Measurements from ENCODE around the gene PRDM16.

The PRDM16 gene

DNA sequence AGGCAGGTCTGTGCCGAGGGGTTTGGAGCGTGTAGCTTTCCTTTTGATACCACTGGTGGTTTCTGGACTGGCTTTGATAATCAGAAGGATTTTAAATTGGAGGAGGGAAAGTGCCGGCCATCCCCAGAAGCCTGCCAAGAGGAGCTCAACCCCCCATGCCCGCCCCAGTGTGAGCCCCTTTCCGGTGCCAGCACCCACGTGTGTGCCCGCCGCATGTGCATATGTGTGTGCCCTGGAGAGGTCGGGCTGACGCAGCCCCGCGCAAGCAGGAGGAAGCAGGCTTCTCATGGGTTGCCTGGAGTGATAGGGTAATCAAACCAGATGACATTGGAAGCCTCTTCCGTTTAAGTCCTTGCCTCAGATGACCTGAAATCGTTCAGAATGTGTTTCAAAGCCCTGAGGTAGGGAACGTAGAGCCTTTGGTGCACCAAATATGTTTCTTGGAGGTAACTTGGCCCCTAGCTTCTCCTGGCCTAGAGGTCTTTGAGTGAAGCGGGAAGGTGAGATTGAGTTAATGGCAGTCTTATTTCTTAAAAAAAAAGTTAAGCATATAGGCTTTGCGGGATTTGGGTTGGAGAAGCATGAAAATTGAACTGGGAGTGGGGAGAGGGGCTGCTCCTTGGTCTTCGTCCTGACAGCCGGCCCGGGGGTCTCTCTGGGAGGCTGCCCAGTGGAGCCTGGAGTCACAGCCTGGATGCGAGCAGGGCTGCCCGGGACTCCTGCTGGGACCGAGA is 351.4 kb downstream of the PRDM16 start:
- ChIA-PET CTCF (interaction anchor here (0.5 to 0.8 kb wide), 3 partner anchors 17 to 561 kb away, joined by 4 to 5 read pairs (median 5); no protein-coding TSS in a partner anchor), POLR2A (interaction anchor here (0.6 to 1.6 kb wide), 3 partner anchors 18 to 284 kb away, joined by 3 to 4 read pairs (median 4); no protein-coding TSS in a partner anchor)
- no peak overlapping the region for H3K4me3 ChIP-seq (ENCODE audit: low read depth, low read length)
- peaks cover 20% of the 10 kb centered on the region for H3K4me1 ChIP-seq (ENCODE audit: control insufficient read depth, insufficient read depth, low read length)
- H3K36me3 ChIP-seq (ENCODE audit: control insufficient read depth in 2 of 2, insufficient read depth in 1 of 2, low read length in 2 of 2): peaks cover 0 to 22% of the 10 kb centered on the region in 2 experiments; a peak in 1 of 3 replicates
- no peaks in the 10 kb centered on the region for H3K9me3 ChIP-seq (ENCODE audit: control insufficient read depth, insufficient read depth, low read depth, low read length)
- H3K27ac ChIP-seq (ENCODE audit: extremely low read depth, low read depth, low read length): peak overlapping the region; percentile 96
- TF ChIP-seq ZNF48 (tag by site-specific recombination; IDR thresholded peaks at IDR 0.05): no peak
- no peak for TF ChIP-seq SCRT1 (tag by site-specific recombination; IDR thresholded peaks at IDR 0.05; ENCODE audit: borderline replicate concordance)
- TF ChIP-seq KLF16 (tag by site-specific recombination; IDR thresholded peaks at IDR 0.05): no peak
- TF ChIP-seq, protein P1, sequence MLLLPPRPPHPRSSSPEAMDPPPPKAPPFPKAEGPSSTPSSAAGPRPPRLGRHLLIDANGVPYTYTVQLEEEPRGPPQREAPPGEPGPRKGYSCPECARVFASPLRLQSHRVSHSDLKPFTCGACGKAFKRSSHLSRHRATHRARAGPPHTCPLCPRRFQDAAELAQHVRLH (tag by site-specific recombination; IDR thresholded peaks at IDR 0.05): peak; percentile 2; the same call in 1 of the 2 replicates
- no peak for TF ChIP-seq ZNF707 (tag by site-specific recombination; IDR thresholded peaks at IDR 0.05)
- no peak for TF ChIP-seq GLI2 (tag by site-specific recombination; IDR thresholded peaks at IDR 0.05; ENCODE audit: borderline replicate concordance, low read depth)
- no peak for TF ChIP-seq ZBTB7A (tag by site-specific recombination; IDR thresholded peaks at IDR 0.05; ENCODE audit: low read depth)
- TF ChIP-seq ZNF302 (tag by site-specific recombination; IDR thresholded peaks at IDR 0.05; ENCODE audit: low read depth): no peak
- peak; percentile 52 for TF ChIP-seq ZIC2 (tag by site-specific recombination; IDR thresholded peaks at IDR 0.05)
- no peak for TF ChIP-seq ZEB2 (tag by site-specific recombination; IDR thresholded peaks at IDR 0.05)
- TF ChIP-seq, protein P2, sequence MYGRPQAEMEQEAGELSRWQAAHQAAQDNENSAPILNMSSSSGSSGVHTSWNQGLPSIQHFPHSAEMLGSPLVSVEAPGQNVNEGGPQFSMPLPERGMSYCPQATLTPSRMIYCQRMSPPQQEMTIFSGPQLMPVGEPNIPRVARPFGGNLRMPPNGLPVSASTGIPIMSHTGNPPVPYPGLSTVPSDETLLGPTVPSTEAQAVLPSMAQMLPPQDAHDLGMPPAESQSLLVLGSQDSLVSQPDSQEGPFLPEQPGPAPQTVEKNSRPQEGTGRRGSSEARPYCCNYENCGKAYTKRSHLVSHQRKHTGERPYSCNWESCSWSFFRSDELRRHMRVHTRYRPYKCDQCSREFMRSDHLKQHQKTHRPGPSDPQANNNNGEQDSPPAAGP (tag by site-specific recombination; IDR thresholded peaks at IDR 0.05): no peak
- TF ChIP-seq, protein P3, sequence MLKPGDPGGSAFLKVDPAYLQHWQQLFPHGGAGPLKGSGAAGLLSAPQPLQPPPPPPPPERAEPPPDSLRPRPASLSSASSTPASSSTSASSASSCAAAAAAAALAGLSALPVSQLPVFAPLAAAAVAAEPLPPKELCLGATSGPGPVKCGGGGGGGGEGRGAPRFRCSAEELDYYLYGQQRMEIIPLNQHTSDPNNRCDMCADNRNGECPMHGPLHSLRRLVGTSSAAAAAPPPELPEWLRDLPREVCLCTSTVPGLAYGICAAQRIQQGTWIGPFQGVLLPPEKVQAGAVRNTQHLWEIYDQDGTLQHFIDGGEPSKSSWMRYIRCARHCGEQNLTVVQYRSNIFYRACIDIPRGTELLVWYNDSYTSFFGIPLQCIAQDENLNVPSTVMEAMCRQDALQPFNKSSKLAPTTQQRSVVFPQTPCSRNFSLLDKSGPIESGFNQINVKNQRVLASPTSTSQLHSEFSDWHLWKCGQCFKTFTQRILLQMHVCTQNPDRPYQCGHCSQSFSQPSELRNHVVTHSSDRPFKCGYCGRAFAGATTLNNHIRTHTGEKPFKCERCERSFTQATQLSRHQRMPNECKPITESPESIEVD (tag by site-specific recombination; IDR thresholded peaks at IDR 0.05): no peak
- no peak for TF ChIP-seq ZNF747 (tag by site-specific recombination; IDR thresholded peaks at IDR 0.05)
- TF ChIP-seq, protein P4, sequence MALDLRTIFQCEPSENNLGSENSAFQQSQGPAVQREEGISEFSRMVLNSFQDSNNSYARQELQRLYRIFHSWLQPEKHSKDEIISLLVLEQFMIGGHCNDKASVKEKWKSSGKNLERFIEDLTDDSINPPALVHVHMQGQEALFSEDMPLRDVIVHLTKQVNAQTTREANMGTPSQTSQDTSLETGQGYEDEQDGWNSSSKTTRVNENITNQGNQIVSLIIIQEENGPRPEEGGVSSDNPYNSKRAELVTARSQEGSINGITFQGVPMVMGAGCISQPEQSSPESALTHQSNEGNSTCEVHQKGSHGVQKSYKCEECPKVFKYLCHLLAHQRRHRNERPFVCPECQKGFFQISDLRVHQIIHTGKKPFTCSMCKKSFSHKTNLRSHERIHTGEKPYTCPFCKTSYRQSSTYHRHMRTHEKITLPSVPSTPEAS (tag by site-specific recombination; IDR thresholded peaks at IDR 0.05): 0 out of 2 replicates have a peak, but pooled peaks have one; percentile 8
- TF ChIP-seq ZXDB (tag by site-specific recombination; IDR thresholded peaks at IDR 0.05): 0 out of 2 replicates have a peak, but pooled peaks have one; percentile 6
- TF ChIP-seq ZNF239 (tag by site-specific recombination; IDR thresholded peaks at IDR 0.05): no peak
- no peak for TF ChIP-seq ZNF596 (tag by site-specific recombination; IDR thresholded peaks at IDR 0.05)
- TF ChIP-seq ZNF202 (tag by site-specific recombination; IDR thresholded peaks at IDR 0.05; ENCODE audit: borderline replicate concordance): no peak
- TF ChIP-seq, protein P5, sequence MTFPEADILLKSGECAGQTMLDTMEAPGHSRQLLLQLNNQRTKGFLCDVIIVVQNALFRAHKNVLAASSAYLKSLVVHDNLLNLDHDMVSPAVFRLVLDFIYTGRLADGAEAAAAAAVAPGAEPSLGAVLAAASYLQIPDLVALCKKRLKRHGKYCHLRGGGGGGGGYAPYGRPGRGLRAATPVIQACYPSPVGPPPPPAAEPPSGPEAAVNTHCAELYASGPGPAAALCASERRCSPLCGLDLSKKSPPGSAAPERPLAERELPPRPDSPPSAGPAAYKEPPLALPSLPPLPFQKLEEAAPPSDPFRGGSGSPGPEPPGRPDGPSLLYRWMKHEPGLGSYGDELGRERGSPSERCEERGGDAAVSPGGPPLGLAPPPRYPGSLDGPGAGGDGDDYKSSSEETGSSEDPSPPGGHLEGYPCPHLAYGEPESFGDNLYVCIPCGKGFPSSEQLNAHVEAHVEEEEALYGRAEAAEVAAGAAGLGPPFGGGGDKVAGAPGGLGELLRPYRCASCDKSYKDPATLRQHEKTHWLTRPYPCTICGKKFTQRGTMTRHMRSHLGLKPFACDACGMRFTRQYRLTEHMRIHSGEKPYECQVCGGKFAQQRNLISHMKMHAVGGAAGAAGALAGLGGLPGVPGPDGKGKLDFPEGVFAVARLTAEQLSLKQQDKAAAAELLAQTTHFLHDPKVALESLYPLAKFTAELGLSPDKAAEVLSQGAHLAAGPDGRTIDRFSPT (tag by site-specific recombination; IDR thresholded peaks at IDR 0.05): no peak
- TF ChIP-seq, protein P6, sequence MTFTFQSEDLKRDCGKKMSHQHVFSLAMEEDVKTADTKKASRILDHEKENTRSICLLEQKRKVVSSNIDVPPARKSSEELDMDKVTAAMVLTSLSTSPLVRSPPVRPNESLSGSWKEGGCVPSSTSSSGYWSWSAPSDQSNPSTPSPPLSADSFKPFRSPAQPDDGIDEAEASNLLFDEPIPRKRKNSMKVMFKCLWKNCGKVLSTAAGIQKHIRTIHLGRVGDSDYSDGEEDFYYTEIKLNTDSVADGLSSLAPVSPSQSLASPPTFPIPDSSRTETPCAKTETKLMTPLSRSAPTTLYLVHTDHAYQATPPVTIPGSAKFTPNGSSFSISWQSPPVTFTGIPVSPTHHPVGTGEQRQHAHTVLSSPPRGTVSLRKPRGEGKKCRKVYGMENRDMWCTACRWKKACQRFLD (tag by site-specific recombination; IDR thresholded peaks at IDR 0.05): no peak
- TF ChIP-seq ZNF366 (tag by site-specific recombination; conservative IDR thresholded peaks at IDR 0.05): 0 out of 2 replicates have a peak, but pooled peaks have one; percentile 6
- no peak for TF ChIP-seq ZNF600 (tag by site-specific recombination; IDR thresholded peaks at IDR 0.05)
- no peak for TF ChIP-seq ZNF404 (tag by site-specific recombination; IDR thresholded peaks at IDR 0.05)
- TF ChIP-seq ZNF654 (tag by site-specific recombination; IDR thresholded peaks at IDR 0.05; ENCODE audit: low read depth): no peak
- no peak for TF ChIP-seq ZNF391 (tag by site-specific recombination; IDR thresholded peaks at IDR 0.05; ENCODE audit: borderline replicate concordance, low read depth)
- peak; percentile 82 for TF ChIP-seq ZBTB8A (tag by site-specific recombination; IDR thresholded peaks at IDR 0.05)
- TF ChIP-seq ZNF843 (tag by site-specific recombination; IDR thresholded peaks at IDR 0.05): no peak
- TF ChIP-seq ZNF175 (tag by site-specific recombination; IDR thresholded peaks at IDR 0.05): no peak
- TF ChIP-seq, protein P7, sequence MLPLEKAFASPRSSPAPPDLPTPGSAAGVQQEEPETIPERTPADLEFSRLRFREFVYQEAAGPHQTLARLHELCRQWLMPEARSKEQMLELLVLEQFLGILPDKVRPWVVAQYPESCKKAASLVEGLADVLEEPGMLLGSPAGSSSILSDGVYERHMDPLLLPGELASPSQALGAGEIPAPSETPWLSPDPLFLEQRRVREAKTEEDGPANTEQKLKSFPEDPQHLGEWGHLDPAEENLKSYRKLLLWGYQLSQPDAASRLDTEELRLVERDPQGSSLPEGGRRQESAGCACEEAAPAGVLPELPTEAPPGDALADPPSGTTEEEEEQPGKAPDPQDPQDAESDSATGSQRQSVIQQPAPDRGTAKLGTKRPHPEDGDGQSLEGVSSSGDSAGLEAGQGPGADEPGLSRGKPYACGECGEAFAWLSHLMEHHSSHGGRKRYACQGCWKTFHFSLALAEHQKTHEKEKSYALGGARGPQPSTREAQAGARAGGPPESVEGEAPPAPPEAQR (tag by site-specific recombination; IDR thresholded peaks at IDR 0.05): no peak
